Tibial nerve (tissue), 4 donors: ENCODE data around the gene NAIF1. TPM values are rescaled to one million over a fixed set of nuclear protein-coding genes. Genes with fewer than 3 reads are reported as not detected.
A peak's percentile ranks its signal among the peaks of the same experiment; 100 is the strongest.
"Not testable (repeated sequence)": the region's sequence is repeated elsewhere in the genome, so short reads cannot be mapped to it uniquely, and the experiment has no call there.

Source experiments
- DNase-seq, 2 donors: peaks; one replicate each; pipeline ENCODE4 v3.0.0-alpha.2; 2019; ENCODE audit warnings: low spot score in 2 of 2
- H3K27ac ChIP-seq, 4 donors: fragments of 200-600 bp; sonication (generic) in 3 of 4; one replicate each; pipeline ENCODE4 v1.5.1; 2017 to 2019; ENCODE audit warnings: mild to moderate bottlenecking in 1 of 4
- H3K27me3 ChIP-seq, 2 donors: fragments of 200-600 bp; sonication (generic) in 1 of 2; one replicate each; pipeline versions ENCODE4 v1.5.1 to v1.6.0; 2017 to 2019
- H3K36me3 ChIP-seq, 3 donors: fragments of 200-600 bp; sonication (generic); one replicate each; pipeline ENCODE4 v1.5.1; 2018 to 2019
- H3K4me1 ChIP-seq, 4 donors: fragments of 200-600 bp; sonication (generic) in 3 of 4; one replicate each; pipeline ENCODE4 v1.5.1; 2017 to 2019
- H3K4me3 ChIP-seq, 4 donors: fragments of 200-600 bp; sonication (generic) in 3 of 4; one replicate each; pipeline ENCODE4 v1.5.1; 2017 to 2019; ENCODE audit warnings: mild to moderate bottlenecking in 1 of 4, moderate library complexity in 1 of 4
- H3K9me3 ChIP-seq, 4 donors: fragments of 200-600 bp; sonication (generic) in 3 of 4; one replicate each; pipeline ENCODE4 v1.5.1; 2017 to 2019
- CTCF ChIP-seq, 5 experiments: fragments of 200-600 bp in 3 of 5; fragments of 450-650 bp in 2 of 5; sonication (generic) in 3 of 5; IDR thresholded peaks; one replicate each; pipeline ENCODE4 v1.5.1; 2016 to 2019; ENCODE audit warnings: antibody characterized with exemption in 5 of 5, mild to moderate bottlenecking in 3 of 5, moderate library complexity in 2 of 5
- EP300 ChIP-seq, 2 donors: sonication (generic); formaldehyde crosslinking; IDR thresholded peaks; one replicate each; pipeline ENCODE4 v1.6.1; 2017; ENCODE audit warnings: antibody characterized with exemption in 2 of 2, mild to moderate bottlenecking in 1 of 2
- POLR2A ChIP-seq, 2 donors: fragments of 450-650 bp; IDR thresholded peaks; one replicate each; pipeline ENCODE4 v1.6.1; 2017; ENCODE audit warnings: antibody characterized with exemption in 2 of 2, mild to moderate bottlenecking in 2 of 2, moderate library complexity in 2 of 2
- WGBS, 2 donors: methylation state at CpG; one replicate each; pipeline ENCODE4 v1.1.5; 2018; 5-methylcytosine and 5-hydroxymethylcytosine counted together
- total RNA-seq, 4 donors: library from RNA; depleted of rRNA; stranded (reverse); fragments of >200 nt; gene quantifications; one replicate each; pipeline ENCODE4 v1.1.0, GENCODE V29; 2016

Gene NAIF1
- total RNA-seq, 4 donors from 2014 or later, result 5.4 to 11.2 (median 8.1) TPM

GRCh38 chr9:128114326-128115186 lies 47.4 kb upstream of the NAIF1 start:
- TF ChIP-seq EP300 (IDR thresholded peaks at IDR 0.05), result no peak
- no peak for TF ChIP-seq CTCF (IDR thresholded peaks at IDR 0.05)
- TF ChIP-seq POLR2A (IDR thresholded peaks at IDR 0.05), result no peak
- no peak for DNase-seq
- Histone ChIP-seq H3K4me1 (peaks cover 0 to 11% (median 5%) of the 10 kb centered on the region in 4 donors), H3K27ac (peak overlapping the region in 1 of 4 donors; percentile 79), H3K27me3 (no peaks in the 10 kb centered on the region), H3K9me3 (no peaks in the 10 kb centered on the region), H3K36me3 (peaks cover 0 to 37% (median 0%) of the 10 kb centered on the region in 3 donors), H3K4me3 (no peak overlapping the region)
- WGBS, 2 donors, result 83 to 84% methylated on average over 24 to 29 of the region's 29 CpGs

DNA sequence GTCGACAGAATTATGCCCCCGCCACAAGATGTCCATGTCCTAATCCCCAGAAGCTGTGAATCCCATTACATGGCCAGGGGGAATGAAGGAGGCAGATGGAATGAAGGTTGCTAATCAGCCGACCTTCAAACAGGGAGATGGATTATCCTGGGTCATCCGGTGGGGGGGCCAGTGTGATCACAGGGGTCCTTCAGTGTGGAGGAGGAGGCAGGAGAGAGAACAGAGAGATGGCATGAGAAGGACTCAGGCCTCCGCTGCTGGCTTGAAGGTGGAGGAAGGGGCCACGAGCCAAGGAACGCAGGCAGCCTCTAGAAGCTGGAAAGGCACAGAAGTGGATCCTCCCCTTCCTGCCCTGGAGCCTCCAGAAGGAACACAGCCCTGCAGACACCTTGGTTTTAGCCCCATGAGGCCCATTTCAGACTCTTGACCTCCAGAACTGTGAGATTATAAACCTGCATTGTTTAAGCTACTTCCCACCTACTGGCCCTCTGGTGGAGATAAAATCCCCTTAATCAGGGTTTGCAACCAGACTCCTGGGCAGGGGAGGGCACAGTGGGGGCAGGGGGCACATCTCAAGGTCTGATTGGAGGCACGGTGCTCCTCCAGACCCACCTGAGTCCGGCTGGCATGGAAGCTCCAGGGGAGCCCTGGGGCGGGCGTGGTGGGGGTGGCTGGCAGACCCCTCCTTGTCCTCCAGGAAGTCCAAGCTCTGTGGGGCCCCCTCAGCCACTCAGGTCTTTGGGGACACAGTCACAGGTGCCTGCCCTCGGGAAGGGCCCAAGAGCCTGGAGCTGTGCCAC lies 46.6 kb upstream of the NAIF1 start:
- 93 to 94% methylated on average over 8 of the region's 12 CpGs for WGBS, 2 donors
- no peak overlapping the region for H3K4me3 ChIP-seq
- H3K27ac ChIP-seq, result peak overlapping the region in 1 of 4 donors; percentile 79

GRCh38 chr9:128111726-128112125 lies 44.6 kb upstream of the NAIF1 start:
- H3K27me3 ChIP-seq, DNase-seq, H3K4me3 ChIP-seq, H3K9me3 ChIP-seq, H3K27ac ChIP-seq: not testable (repeated sequence)
- peaks cover 0 to 26% (median 2%) of the 10 kb centered on the region in 4 donors for H3K4me1 ChIP-seq
- peaks cover 0 to 64% (median 3%) of the 10 kb centered on the region in 3 donors for H3K36me3 ChIP-seq
- WGBS, 2 donors, result 80 to 88% methylated on average over 12 of the region's 12 CpGs

More for the DNA sequence above, 46.6 kb upstream of the NAIF1 start:
- no peak for DNase-seq
- H3K27me3 ChIP-seq, result no peaks in the 10 kb centered on the region
- peaks cover 0 to 18% (median 6%) of the 10 kb centered on the region in 4 donors for H3K4me1 ChIP-seq
- peaks cover 0 to 44% (median 0%) of the 10 kb centered on the region in 3 donors for H3K36me3 ChIP-seq
- H3K9me3 ChIP-seq, result no peaks in the 10 kb centered on the region
- TF ChIP-seq CTCF (IDR thresholded peaks at IDR 0.05), result no peak
- no peak for TF ChIP-seq EP300 (IDR thresholded peaks at IDR 0.05)
- TF ChIP-seq POLR2A (IDR thresholded peaks at IDR 0.05), result no peak

- WGBS, 2 donors, result 60 to 61% methylated on average over 20 of the region's 20 CpGs
- no peak for DNase-seq
- Histone ChIP-seq H3K4me1 (peaks cover 0 to 30% (median 2%) of the 10 kb centered on the region in 4 donors), H3K9me3 (no peaks in the 10 kb centered on the region), H3K36me3 (peaks cover 0 to 66% (median 17%) of the 10 kb centered on the region in 3 donors), H3K27me3 (no peaks in the 10 kb centered on the region), H3K4me3 (no peak overlapping the region), H3K27ac (peak overlapping the region in 2 of 4 donors; percentile 31)
- TF ChIP-seq EP300 (IDR thresholded peaks at IDR 0.05), result no peak
- TF ChIP-seq POLR2A (IDR thresholded peaks at IDR 0.05), result no peak
- no peak for TF ChIP-seq CTCF (IDR thresholded peaks at IDR 0.05)
Measured at GRCh38 chr9:128109050-128109709, 42.1 kb upstream of the NAIF1 start.

- Histone ChIP-seq H3K4me3 (no peak overlapping the region), H3K36me3 (peaks cover 0 to 66% (median 19%) of the 10 kb centered on the region in 3 donors), H3K4me1 (peaks cover 0 to 31% (median 2%) of the 10 kb centered on the region in 4 donors), H3K27me3 (no peaks in the 10 kb centered on the region), H3K9me3 (no peaks in the 10 kb centered on the region), H3K27ac (peak overlapping the region in 2 of 4 donors; percentile 31 to 43)
- no peak for DNase-seq
- TF ChIP-seq EP300 (IDR thresholded peaks at IDR 0.05) (no peak), CTCF (IDR thresholded peaks at IDR 0.05) (no peak), POLR2A (IDR thresholded peaks at IDR 0.05) (no peak)
- 66 to 73% methylated on average over 15 of the region's 15 CpGs for WGBS, 2 donors
Measured at GRCh38 chr9:128108269-128109049, 41.3 kb upstream of the NAIF1 start.
